GM19463 (cell line): ENCODE results near the gene YPEL1.
"Not testable (repeated sequence)": the region's sequence is repeated elsewhere in the genome, so short reads cannot be mapped to it uniquely, and the experiment has no call there.

Source experiments
- ATAC-seq: cut with Tn5 transposase; IDR thresholded peaks from one replicate; pipeline ENCODE4 v1.9.1; 2021; ENCODE audit warnings: mild to moderate bottlenecking, moderate library complexity; ENCODE audit not compliant: unreplicated experiment

Gene YPEL1

GRCh38 chr22:21724496-21724895 is 11.1 kb downstream of the YPEL1 start:
- ATAC-seq, result not testable (repeated sequence)

- not testable (repeated sequence) for ATAC-seq
Observed at GRCh38 chr22:21721195-21721852, 14.3 kb downstream of the YPEL1 start.

- ATAC-seq, result not testable (repeated sequence)
Observed at GRCh38 chr22:21720191-21720859, 15.3 kb downstream of the YPEL1 start.

- ATAC-seq, result no peak
Observed at GRCh38 chr22:21719024-21719423, 16.6 kb downstream of the YPEL1 start.

GRCh38 chr22:21718499-21718898 is 17.1 kb downstream of the YPEL1 start:
- no peak for ATAC-seq

GRCh38 chr22:21716395-21717122 is 19.0 kb downstream of the YPEL1 start:
- not testable (repeated sequence) for ATAC-seq

GRCh38 chr22:21714786-21715185 is 20.8 kb downstream of the YPEL1 start:
- no peak for ATAC-seq

GRCh38 chr22:21714059-21714770 is 21.4 kb downstream of the YPEL1 start:
- no peak for ATAC-seq

GRCh38 chr22:21713428-21714058 is 22.1 kb downstream of the YPEL1 start:
- ATAC-seq, result no peak

GRCh38 chr22:21712751-21713427 is 22.7 kb downstream of the YPEL1 start:
- ATAC-seq, result no peak

- ATAC-seq, result no peak
Observed at GRCh38 chr22:21711851-21712250, 23.7 kb downstream of the YPEL1 start.

- no peak for ATAC-seq
Observed at GRCh38 chr22:21710156-21710555, 25.4 kb downstream of the YPEL1 start.

GRCh38 chr22:21709688-21710087 is 25.9 kb downstream of the YPEL1 start:
- no peak for ATAC-seq

- no peak for ATAC-seq
Observed at GRCh38 chr22:21708960-21709359, 26.6 kb downstream of the YPEL1 start.

GRCh38 chr22:21707677-21708076 is 27.9 kb downstream of the YPEL1 start:
- ATAC-seq, result no peak

- no peak for ATAC-seq
Observed at GRCh38 chr22:21703684-21704316, 31.8 kb downstream of the YPEL1 start.

GRCh38 chr22:21702700-21703683 is 32.6 kb downstream of the YPEL1 start:
- no peak for ATAC-seq

GRCh38 chr22:21702094-21702493 is 33.5 kb downstream of the YPEL1 start:
- no peak for ATAC-seq
